Adrenal gland (tissue), 5 donors: Measurements from ENCODE around the gene RND2.
"Not testable (repeated sequence)": the region's sequence is repeated elsewhere in the genome, so short reads cannot be mapped to it uniquely, and the experiment has no call there.

Source experiments
- POLR2A ChIP-seq, 2 donors: fragments of 450-650 bp; IDR thresholded peaks; one replicate each; pipeline ENCODE4 v1.6.1; 2017; ENCODE audit warnings: antibody characterized with exemption in 2 of 2, mild to moderate bottlenecking in 2 of 2, moderate library complexity in 1 of 2
- TF ChIP-seq, protein P1 (sequence below), 6 experiments: fragments of 450-650 bp in 4 of 6; fragments of 200-600 bp in 2 of 6; sonication (generic) in 1 of 6; IDR thresholded peaks; 1 replicate in 5 of 6; 2 replicates in 1 of 6; pipeline versions ENCODE4 v1.5.1 to v1.8.0; 2016 to 2021; ENCODE audit warnings: antibody characterized with exemption in 6 of 6, mild to moderate bottlenecking in 2 of 6, moderate library complexity in 1 of 6
- donor health status: DM: no; HTN: no; CAD: no.

DNA sequence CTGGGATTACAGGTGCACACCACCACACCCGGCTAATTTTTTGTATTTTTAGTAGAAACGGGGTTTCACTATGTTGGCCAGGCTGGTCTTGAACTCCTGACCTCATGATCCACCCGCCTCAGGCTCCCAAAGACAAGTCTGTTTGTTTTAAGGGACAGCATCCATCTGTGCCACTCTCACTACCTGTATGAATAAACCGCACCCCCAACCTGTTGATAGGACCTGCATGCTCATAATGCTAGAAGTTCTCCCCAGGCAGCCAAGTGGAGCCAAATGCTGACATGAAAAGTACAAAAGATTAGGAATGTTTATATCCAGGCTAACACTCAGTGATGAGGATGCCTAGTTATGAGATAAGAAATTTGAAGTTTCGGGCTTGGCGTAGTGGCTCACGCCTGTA is 28.0 kb downstream of the RND2 start:
- TF ChIP-seq, protein P1, sequence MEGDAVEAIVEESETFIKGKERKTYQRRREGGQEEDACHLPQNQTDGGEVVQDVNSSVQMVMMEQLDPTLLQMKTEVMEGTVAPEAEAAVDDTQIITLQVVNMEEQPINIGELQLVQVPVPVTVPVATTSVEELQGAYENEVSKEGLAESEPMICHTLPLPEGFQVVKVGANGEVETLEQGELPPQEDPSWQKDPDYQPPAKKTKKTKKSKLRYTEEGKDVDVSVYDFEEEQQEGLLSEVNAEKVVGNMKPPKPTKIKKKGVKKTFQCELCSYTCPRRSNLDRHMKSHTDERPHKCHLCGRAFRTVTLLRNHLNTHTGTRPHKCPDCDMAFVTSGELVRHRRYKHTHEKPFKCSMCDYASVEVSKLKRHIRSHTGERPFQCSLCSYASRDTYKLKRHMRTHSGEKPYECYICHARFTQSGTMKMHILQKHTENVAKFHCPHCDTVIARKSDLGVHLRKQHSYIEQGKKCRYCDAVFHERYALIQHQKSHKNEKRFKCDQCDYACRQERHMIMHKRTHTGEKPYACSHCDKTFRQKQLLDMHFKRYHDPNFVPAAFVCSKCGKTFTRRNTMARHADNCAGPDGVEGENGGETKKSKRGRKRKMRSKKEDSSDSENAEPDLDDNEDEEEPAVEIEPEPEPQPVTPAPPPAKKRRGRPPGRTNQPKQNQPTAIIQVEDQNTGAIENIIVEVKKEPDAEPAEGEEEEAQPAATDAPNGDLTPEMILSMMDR (IDR thresholded peaks at IDR 0.05), result not testable (repeated sequence)
- TF ChIP-seq POLR2A (IDR thresholded peaks at IDR 0.05), result not testable (repeated sequence)
